HepG2 (cell line): ENCODE data around the gene ZDHHC9. TPM values are rescaled to one million over a fixed set of nuclear protein-coding genes. Genes with fewer than 3 reads are reported as not detected.

Source experiments
- ATAC-seq: fragments of 200-7000 bp; cut with Tn5 transposase; 3 replicates; pipeline ENCODE4 v1.9.1; 2020; ENCODE audit warnings: mild to moderate bottlenecking, moderate library complexity
- BruUV-seq: library from RNA; stranded (reverse); fragments of 400-500 nt; replicated peaks from 2 replicates; lab custom pipeline; 2021; lab: Mats Ljungman, UMichigan
- CTCF ChIA-PET: fragments of 300-600 bp; formaldehyde crosslinking; extraction: SDS; loops from one replicate; lab custom pipeline; 2021; ENCODE audit warnings: low total read pairs, inconsistent platforms, low intra/inter-chr PET ratio; lab: Yijun Ruan, JAX
- POLR2A ChIA-PET: fragments of 350-600 bp; sonication (Branson Sonifier 250); formaldehyde crosslinking; loops from one replicate; lab custom pipeline; 2020; ENCODE audit warnings: antibody characterized with exemption, inconsistent platforms; lab: Yijun Ruan, JAX
- DNase-seq: peaks from one replicate; pipeline ENCODE4 v3.0.0-alpha.2; 2015; ENCODE audit warnings: low spot score
- FAIRE-seq: peaks from 3 replicates; lab custom pipeline; 2011; peaks lifted over from hg19 to GRCh38; lab: Jason Lieb, UNC
- H2AFZ ChIP-seq: one replicate; pipeline ENCODE4 v1.6.1; 2011; ENCODE audit warnings: low read length, inconsistent platforms
- H3K27ac ChIP-seq: fragments of 300-600 bp; 3 replicates; pipeline ENCODE4 v1.8.0; 2011; ENCODE audit warnings: mixed run types, mild to moderate bottlenecking, mixed read lengths, low read length, inconsistent platforms; ENCODE audit not compliant: insufficient read depth; ENCODE audit errors: extremely low read length
- H3K27me3 ChIP-seq, 2 experiments: fragments of 200-600 bp in 1 of 2; 2 replicates in 1 of 2; 3 replicates in 1 of 2; pipeline versions ENCODE4 v1.6.0 to v1.8.0; 2011; ENCODE audit warnings: low read length in 2 of 2, mild to moderate bottlenecking in 2 of 2, moderate library complexity in 2 of 2, inconsistent platforms in 1 of 2; ENCODE audit not compliant: insufficient read depth in 2 of 2, control insufficient read depth in 1 of 2
- H3K36me3 ChIP-seq, 2 experiments: fragments of 200-600 bp in 1 of 2; replicated peaks in 1 of 2; 2 replicates in 1 of 2; 3 replicates in 1 of 2; pipeline versions ENCODE4 v1.5.1 to v1.8.0; 2011; ENCODE audit warnings: low read length in 2 of 2, inconsistent platforms in 1 of 2; ENCODE audit not compliant: insufficient read depth in 2 of 2, control insufficient read depth in 1 of 2
- H3K4me1 ChIP-seq: 2 replicates; pipeline ENCODE4 v1.5.1; 2012; ENCODE audit warnings: low read length, inconsistent platforms; ENCODE audit not compliant: insufficient read depth
- H3K4me2 ChIP-seq: 2 replicates; pipeline ENCODE4 v1.6.0; 2011; ENCODE audit warnings: low read depth, low read length, inconsistent platforms
- H3K4me3 ChIP-seq, 3 experiments: fragments of 200-600 bp in 1 of 3; sonication (generic), shearing (Covaris generic) in 1 of 3; replicated peaks in 1 of 3; 2 replicates each; pipeline ENCODE4 v1.5.1; 2011 to 2016; ENCODE audit warnings: low read length in 3 of 3, inconsistent platforms in 2 of 3, low read depth in 2 of 3, mild to moderate bottlenecking in 2 of 3, control low read depth in 1 of 3, mixed read lengths in 1 of 3; ENCODE audit not compliant: insufficient read depth in 1 of 3
- H3K79me2 ChIP-seq: one replicate; pipeline ENCODE4 v1.6.1; 2011; ENCODE audit warnings: low read length, inconsistent platforms; ENCODE audit not compliant: insufficient read depth
- H3K9ac ChIP-seq: 2 replicates; pipeline ENCODE4 v1.6.0; 2011; ENCODE audit warnings: mild to moderate bottlenecking, low read depth, low read length, inconsistent platforms; ENCODE audit not compliant: insufficient read depth
- H3K9me3 ChIP-seq: 2 replicates; pipeline ENCODE4 v1.5.1; 2012; ENCODE audit warnings: mild to moderate bottlenecking, low read length
- H4K20me1 ChIP-seq: 2 replicates; pipeline ENCODE4 v1.6.0; 2011; ENCODE audit warnings: inconsistent platforms, mild to moderate bottlenecking, low read length, moderate library complexity; ENCODE audit not compliant: insufficient read depth
- AGO1 ChIP-seq: fragments of 200-400 bp; formaldehyde crosslinking; IDR thresholded peaks from 2 replicates; pipeline ENCODE4 v1.6.1; 2017; ENCODE audit warnings: mild to moderate bottlenecking, low read depth, low read length, moderate library complexity; ENCODE audit not compliant: poor library complexity, severe bottlenecking
- JUNB ChIP-seq: sonication (generic); formaldehyde crosslinking; IDR thresholded peaks from 2 replicates; pipeline ENCODE4 v1.8.0; 2022; ENCODE audit warnings: missing genetic modification reagents, mild to moderate bottlenecking, borderline replicate concordance
- MIER2 ChIP-seq: IDR thresholded peaks from 2 replicates; pipeline ENCODE4 v1.6.1; 2016; ENCODE audit warnings: missing biosample characterization, missing genetic modification reagents
- SP2 ChIP-seq: sonication (generic); formaldehyde crosslinking; IDR thresholded peaks from 2 replicates; pipeline ENCODE4 v1.5.1; 2020; ENCODE audit warnings: mild to moderate bottlenecking, missing genetic modification reagents
- ZFYVE20 ChIP-seq: sonication (generic); formaldehyde crosslinking; IDR thresholded peaks from 2 replicates; pipeline ENCODE4 v1.8.0; 2023; ENCODE audit warnings: low read depth, mild to moderate bottlenecking, moderate library complexity, missing genetic modification reagents, borderline replicate concordance
- ZNF256 ChIP-seq: sonication (generic); formaldehyde crosslinking; conservative IDR thresholded peaks from 2 replicates; pipeline ENCODE4 v1.4.0; 2020; ENCODE audit warnings: missing genetic modification reagents
- ZNF274 ChIP-seq: sonication (generic); formaldehyde crosslinking; IDR thresholded peaks from 2 replicates; pipeline ENCODE4 v1.5.1; 2020; ENCODE audit warnings: mild to moderate bottlenecking, missing genetic modification reagents
- ZNF878 ChIP-seq: sonication (generic); formaldehyde crosslinking; IDR thresholded peaks from 2 replicates; pipeline ENCODE4 v1.8.1; 2023; ENCODE audit warnings: mild to moderate bottlenecking, missing genetic modification reagents, moderate library complexity
- WGBS: methylation state at CpG from one replicate; pipeline ENCODE4 v1.1.6; 2017; ENCODE audit warnings: low lambda C conversion rate; 5-methylcytosine and 5-hydroxymethylcytosine counted together
- in situ Hi-C: cut with HindIII; loops from 2 replicates; pipeline ENCODE4 v1.10.0; 2017; ENCODE audit warnings: low pct_unique_long_range_greater_than_20kb; ENCODE audit not compliant: extremely low pct_ligation_motif_present
- intact Hi-C: fragments of 100-400 bp; cut with micrococcal nuclease; formaldehyde crosslinking; loops from one replicate; pipeline ENCODE4 v1.10.0; 2022; ENCODE audit not compliant: unreplicated experiment
- polyA plus RNA-seq, 8 experiments: library from polyadenylated mRNA; depleted of rRNA in 3 of 8; stranded (reverse) in 7 of 8; unstranded in 1 of 8; fragments of >200 nt; fragmentation: Illumina TruSeq in 4 of 8; extraction: Trizol in 4 of 8; gene quantifications; 2 replicates each; pipeline versions ENCODE4 v1.2.1 to v1.2.3, GENCODE V29; 2011 to 2016; ENCODE audit warnings: low read depth in 4 of 8, missing spikeins in 1 of 8, mixed read lengths in 1 of 8; ENCODE audit not compliant: insufficient read depth in 1 of 8
- total RNA-seq, 5 experiments: library from RNA; depleted of rRNA; stranded (reverse); fragments of >200 nt; fragmentation: Illumina TruSeq; extraction: Trizol; gene quantifications; 2 replicates each; pipeline ENCODE4 v1.2.3, GENCODE V29; 2016; ENCODE audit warnings: low read depth in 1 of 5
- TF ChIP-seq, protein P1 (sequence below): IDR thresholded peaks from 2 replicates; pipeline ENCODE4 v1.6.1; 2012; ENCODE audit warnings: low read depth, low read length, improper control_type of control experiment
- TF ChIP-seq, protein P2 (sequence below): sonication (generic); formaldehyde crosslinking; IDR thresholded peaks from 2 replicates; pipeline ENCODE4 v1.4.0; 2020; ENCODE audit warnings: mild to moderate bottlenecking, missing genetic modification reagents
- TF ChIP-seq, protein P3 (sequence below): sonication (generic); formaldehyde crosslinking; IDR thresholded peaks from 2 replicates; pipeline ENCODE4 v1.4.0; 2020; ENCODE audit warnings: missing genetic modification reagents

Gene ZDHHC9
- total and polyA plus RNA-seq, 2 of the 13 experiments (the other 11 are each of a cell fraction or from before 2014, with no cell fraction given) = 28.3 to 53.1 TPM

GRCh38 chrX:129761596-129761995 lies 82.1 kb downstream of the ZDHHC9 start:
- BruUV-seq = no TSS peak
- CTCF ChIA-PET = no interaction called here
- ATAC-seq (no peak), FAIRE-seq (no peak), DNase-seq (no peak)
- POLR2A ChIA-PET = no interaction called here
- no peak overlapping the region for H3K27ac ChIP-seq
- no peaks in the 10 kb centered on the region for H3K9me3 ChIP-seq
- intact Hi-C loops (no loop called here), in situ Hi-C loops (no loop called here)
- H3K79me2 ChIP-seq = no peaks in the 10 kb centered on the region
- no peaks in the 10 kb centered on the region for H3K27me3 ChIP-seq
- H3K4me3 ChIP-seq = no peak overlapping the region
- H3K4me1 ChIP-seq = no peaks in the 10 kb centered on the region
- H2AFZ ChIP-seq = no peak overlapping the region
- TF ChIP-seq ZFYVE20 = no peak
- TF ChIP-seq, protein P1, sequence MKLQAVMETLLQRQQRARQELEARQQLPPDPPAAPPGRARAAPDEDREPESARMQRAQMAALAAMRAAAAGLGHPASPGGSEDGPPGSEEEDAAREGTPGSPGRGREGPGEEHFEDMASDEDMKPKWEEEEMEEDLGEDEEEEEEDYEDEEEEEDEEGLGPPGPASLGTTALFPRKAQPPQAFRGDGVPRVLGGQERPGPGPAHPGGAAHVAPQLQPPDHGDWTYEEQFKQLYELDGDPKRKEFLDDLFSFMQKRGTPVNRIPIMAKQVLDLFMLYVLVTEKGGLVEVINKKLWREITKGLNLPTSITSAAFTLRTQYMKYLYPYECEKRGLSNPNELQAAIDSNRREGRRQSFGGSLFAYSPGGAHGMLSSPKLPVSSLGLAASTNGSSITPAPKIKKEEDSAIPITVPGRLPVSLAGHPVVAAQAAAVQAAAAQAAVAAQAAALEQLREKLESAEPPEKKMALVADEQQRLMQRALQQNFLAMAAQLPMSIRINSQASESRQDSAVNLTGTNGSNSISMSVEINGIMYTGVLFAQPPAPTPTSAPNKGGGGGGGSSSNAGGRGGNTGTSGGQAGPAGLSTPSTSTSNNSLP = no peak
- TF ChIP-seq AGO1 = no peak
- TF ChIP-seq, protein P2, sequence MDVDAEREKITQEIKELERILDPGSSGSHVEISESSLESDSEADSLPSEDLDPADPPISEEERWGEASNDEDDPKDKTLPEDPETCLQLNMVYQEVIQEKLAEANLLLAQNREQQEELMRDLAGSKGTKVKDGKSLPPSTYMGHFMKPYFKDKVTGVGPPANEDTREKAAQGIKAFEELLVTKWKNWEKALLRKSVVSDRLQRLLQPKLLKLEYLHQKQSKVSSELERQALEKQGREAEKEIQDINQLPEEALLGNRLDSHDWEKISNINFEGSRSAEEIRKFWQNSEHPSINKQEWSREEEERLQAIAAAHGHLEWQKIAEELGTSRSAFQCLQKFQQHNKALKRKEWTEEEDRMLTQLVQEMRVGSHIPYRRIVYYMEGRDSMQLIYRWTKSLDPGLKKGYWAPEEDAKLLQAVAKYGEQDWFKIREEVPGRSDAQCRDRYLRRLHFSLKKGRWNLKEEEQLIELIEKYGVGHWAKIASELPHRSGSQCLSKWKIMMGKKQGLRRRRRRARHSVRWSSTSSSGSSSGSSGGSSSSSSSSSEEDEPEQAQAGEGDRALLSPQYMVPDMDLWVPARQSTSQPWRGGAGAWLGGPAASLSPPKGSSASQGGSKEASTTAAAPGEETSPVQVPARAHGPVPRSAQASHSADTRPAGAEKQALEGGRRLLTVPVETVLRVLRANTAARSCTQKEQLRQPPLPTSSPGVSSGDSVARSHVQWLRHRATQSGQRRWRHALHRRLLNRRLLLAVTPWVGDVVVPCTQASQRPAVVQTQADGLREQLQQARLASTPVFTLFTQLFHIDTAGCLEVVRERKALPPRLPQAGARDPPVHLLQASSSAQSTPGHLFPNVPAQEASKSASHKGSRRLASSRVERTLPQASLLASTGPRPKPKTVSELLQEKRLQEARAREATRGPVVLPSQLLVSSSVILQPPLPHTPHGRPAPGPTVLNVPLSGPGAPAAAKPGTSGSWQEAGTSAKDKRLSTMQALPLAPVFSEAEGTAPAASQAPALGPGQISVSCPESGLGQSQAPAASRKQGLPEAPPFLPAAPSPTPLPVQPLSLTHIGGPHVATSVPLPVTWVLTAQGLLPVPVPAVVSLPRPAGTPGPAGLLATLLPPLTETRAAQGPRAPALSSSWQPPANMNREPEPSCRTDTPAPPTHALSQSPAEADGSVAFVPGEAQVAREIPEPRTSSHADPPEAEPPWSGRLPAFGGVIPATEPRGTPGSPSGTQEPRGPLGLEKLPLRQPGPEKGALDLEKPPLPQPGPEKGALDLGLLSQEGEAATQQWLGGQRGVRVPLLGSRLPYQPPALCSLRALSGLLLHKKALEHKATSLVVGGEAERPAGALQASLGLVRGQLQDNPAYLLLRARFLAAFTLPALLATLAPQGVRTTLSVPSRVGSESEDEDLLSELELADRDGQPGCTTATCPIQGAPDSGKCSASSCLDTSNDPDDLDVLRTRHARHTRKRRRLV (CRISPR knock-in tag) = no peak
- TF ChIP-seq SP2 (CRISPR knock-in tag) = no peak
- no peak for TF ChIP-seq JUNB (CRISPR knock-in tag)
- no peak for TF ChIP-seq ZNF274 (CRISPR knock-in tag)
- TF ChIP-seq MIER2 = no peak
- TF ChIP-seq, protein P3, sequence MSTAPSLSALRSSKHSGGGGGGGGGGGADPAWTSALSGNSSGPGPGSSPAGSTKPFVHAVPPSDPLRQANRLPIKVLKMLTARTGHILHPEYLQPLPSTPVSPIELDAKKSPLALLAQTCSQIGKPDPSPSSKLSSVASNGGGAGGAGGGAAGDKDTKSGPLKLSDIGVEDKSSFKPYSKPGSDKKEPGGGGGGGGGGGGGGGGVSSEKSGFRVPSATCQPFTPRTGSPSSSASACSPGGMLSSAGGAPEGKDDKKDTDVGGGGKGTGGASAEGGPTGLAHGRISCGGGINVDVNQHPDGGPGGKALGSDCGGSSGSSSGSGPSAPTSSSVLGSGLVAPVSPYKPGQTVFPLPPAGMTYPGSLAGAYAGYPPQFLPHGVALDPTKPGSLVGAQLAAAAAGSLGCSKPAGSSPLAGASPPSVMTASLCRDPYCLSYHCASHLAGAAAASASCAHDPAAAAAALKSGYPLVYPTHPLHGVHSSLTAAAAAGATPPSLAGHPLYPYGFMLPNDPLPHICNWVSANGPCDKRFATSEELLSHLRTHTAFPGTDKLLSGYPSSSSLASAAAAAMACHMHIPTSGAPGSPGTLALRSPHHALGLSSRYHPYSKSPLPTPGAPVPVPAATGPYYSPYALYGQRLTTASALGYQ (CRISPR knock-in tag) = no peak
- TF ChIP-seq ZNF878 = no peak
- no peak for TF ChIP-seq ZNF256 (CRISPR knock-in tag)
- TF ChIP-seq, all 625 proteins: peak for 0
- Histone ChIP-seq H3K36me3 (no peaks in the 10 kb centered on the region), H3K4me2 (no peak overlapping the region), H4K20me1 (no peaks in the 10 kb centered on the region), H3K9ac (no peak overlapping the region)
- no CpG with 5 or more reads among the region's 4 CpGs for WGBS
